Liver (tissue), 9 donors: ENCODE measurements around the gene ESRRB. TPM values are rescaled to one million over a fixed set of nuclear protein-coding genes. Genes with fewer than 3 reads are reported as not detected.

Experiments
- DNase-seq: peaks from one replicate; pipeline ENCODE4 v3.0.0-alpha.2; 2017; ENCODE audit warnings: low spot score
- H3K27ac ChIP-seq, 2 donors: one replicate each; pipeline ENCODE4 v1.7.0; 2013; ENCODE audit warnings: inconsistent platforms in 2 of 2, low read length in 2 of 2, control low read depth in 1 of 2, low read depth in 1 of 2, mild to moderate bottlenecking in 1 of 2
- H3K27me3 ChIP-seq, 4 donors: one replicate each; pipeline versions ENCODE4 v1.6.1 to v1.7.0; 2013; ENCODE audit warnings: low read length in 3 of 4, inconsistent platforms in 1 of 4, mild to moderate bottlenecking in 1 of 4, moderate library complexity in 1 of 4; ENCODE audit not compliant: control insufficient read depth in 4 of 4, insufficient read depth in 4 of 4
- H3K36me3 ChIP-seq, 4 donors: one replicate each; pipeline versions ENCODE4 v1.6.1 to v1.7.0; 2013; ENCODE audit warnings: low read length in 3 of 4, mild to moderate bottlenecking in 3 of 4, low read depth in 1 of 4, moderate library complexity in 1 of 4; ENCODE audit not compliant: control insufficient read depth in 4 of 4, insufficient read depth in 3 of 4
- H3K4me1 ChIP-seq, 4 donors: one replicate each; pipeline versions ENCODE4 v1.6.1 to v1.7.0; 2013; ENCODE audit warnings: low read length in 3 of 4, mild to moderate bottlenecking in 3 of 4, moderate library complexity in 1 of 4; ENCODE audit not compliant: control insufficient read depth in 4 of 4, insufficient read depth in 4 of 4
- H3K4me3 ChIP-seq, 3 donors: one replicate each; pipeline versions ENCODE4 v1.6.1 to v1.7.0; 2013; ENCODE audit warnings: low read length in 3 of 3, control low read depth in 1 of 3, low read depth in 1 of 3, mild to moderate bottlenecking in 1 of 3
- H3K9ac ChIP-seq, 2 donors: one replicate each; pipeline ENCODE4 v1.7.0; 2013; ENCODE audit warnings: low read length in 2 of 2, mild to moderate bottlenecking in 2 of 2, moderate library complexity in 2 of 2, control low read depth in 1 of 2, low read depth in 1 of 2
- H3K9me3 ChIP-seq, 4 donors: one replicate each; pipeline versions ENCODE4 v1.6.1 to v1.7.0; 2013; ENCODE audit warnings: low read length in 3 of 4; ENCODE audit not compliant: control insufficient read depth in 4 of 4
- EGR1 ChIP-seq, 2 donors: IDR thresholded peaks; 2 replicates each; pipeline ENCODE4 v1.6.1; 2016 to 2018; ENCODE audit warnings: antibody characterized with exemption in 2 of 2, low read depth in 2 of 2
- FOXA1 ChIP-seq: IDR thresholded peaks from 2 replicates; pipeline ENCODE4 v1.6.1; 2016; ENCODE audit warnings: antibody characterized with exemption
- FOXA2 ChIP-seq: IDR thresholded peaks from 2 replicates; pipeline ENCODE4 v1.6.1; 2016; ENCODE audit warnings: antibody characterized with exemption
- GABPA ChIP-seq, 2 donors: IDR thresholded peaks in 1 of 2; conservative IDR thresholded peaks in 1 of 2; 2 replicates each; pipeline ENCODE4 v1.6.1; 2016; ENCODE audit warnings: antibody characterized with exemption in 2 of 2, mild to moderate bottlenecking in 1 of 2, moderate library complexity in 1 of 2
- HNF4A ChIP-seq, 2 donors: conservative IDR thresholded peaks; 2 replicates each; pipeline ENCODE4 v1.6.1; 2016; ENCODE audit warnings: antibody characterized with exemption in 2 of 2, mild to moderate bottlenecking in 2 of 2
- HNF4G ChIP-seq: IDR thresholded peaks from 2 replicates; pipeline ENCODE4 v1.6.1; 2016; ENCODE audit warnings: antibody characterized with exemption
- JUND ChIP-seq, 2 donors: IDR thresholded peaks; 2 replicates each; pipeline ENCODE4 v1.6.1; 2016; ENCODE audit warnings: antibody characterized with exemption in 2 of 2
- NR2F2 ChIP-seq: IDR thresholded peaks from 2 replicates; pipeline ENCODE4 v1.6.1; 2016; ENCODE audit warnings: antibody characterized with exemption
- RAD21 ChIP-seq, 2 donors: IDR thresholded peaks; 2 replicates each; pipeline ENCODE4 v1.6.1; 2016; ENCODE audit warnings: antibody characterized with exemption in 2 of 2, mild to moderate bottlenecking in 2 of 2
- RXRA ChIP-seq, 2 donors: IDR thresholded peaks; 2 replicates each; pipeline ENCODE4 v1.6.1; 2017 to 2018; ENCODE audit warnings: antibody characterized with exemption in 2 of 2, mild to moderate bottlenecking in 1 of 2
- SP1 ChIP-seq: IDR thresholded peaks from 2 replicates; pipeline ENCODE4 v1.6.1; 2018; ENCODE audit warnings: antibody characterized with exemption, mild to moderate bottlenecking
- TAF1 ChIP-seq: conservative IDR thresholded peaks from 2 replicates; pipeline ENCODE4 v1.6.1; 2016; ENCODE audit warnings: antibody characterized with exemption, mild to moderate bottlenecking
- YY1 ChIP-seq: IDR thresholded peaks from 2 replicates; pipeline ENCODE4 v1.6.1; 2016; ENCODE audit warnings: antibody characterized with exemption, mild to moderate bottlenecking
- WGBS: extraction: QIAGEN DNeasy Blood & Tissue Kit; methylation state at CpG from one replicate; pipeline ENCODE4 v1.1.7; 2013; 5-methylcytosine and 5-hydroxymethylcytosine counted together
- polyA plus RNA-seq, 2 donors: library from polyadenylated mRNA; stranded (reverse) in 1 of 2; unstranded in 1 of 2; fragments of 200-250 nt in 1 of 2; fragments of >200 nt in 1 of 2; fragmentation: Nextera tagmentation in 1 of 2; extraction: Ambion mirVana in 1 of 2; gene quantifications; one replicate each; pipeline versions ENCODE4 v1.2.1 to v1.2.3, GENCODE V29; 2013 to 2015
- total RNA-seq, 2 donors: library from RNA; depleted of rRNA; stranded (reverse); fragments of >200 nt; gene quantifications; one replicate each; pipeline ENCODE4 v1.2.3, GENCODE V29; 2014
- TF ChIP-seq, protein P1 (sequence below): IDR thresholded peaks from 2 replicates; pipeline ENCODE4 v1.6.1; 2016; ENCODE audit warnings: antibody characterized with exemption
- TF ChIP-seq, protein P2 (sequence below): fragments of 150-350 bp; IDR thresholded peaks from 2 replicates; pipeline ENCODE4 v1.5.1; 2017; ENCODE audit warnings: improper control_type of control experiment, low read depth, low read length; ENCODE audit not compliant: missing input control
- TF ChIP-seq, protein P3 (sequence below): IDR thresholded peaks from 2 replicates; pipeline ENCODE4 v1.6.1; 2016; ENCODE audit warnings: antibody characterized with exemption, mild to moderate bottlenecking
- TF ChIP-seq, protein P4 (sequence below): IDR thresholded peaks from 2 replicates; pipeline ENCODE4 v1.6.1; 2016; ENCODE audit warnings: antibody characterized with exemption
- TF ChIP-seq, protein P5 (sequence below): IDR thresholded peaks from 2 replicates; pipeline ENCODE4 v1.6.1; 2016; ENCODE audit warnings: antibody characterized with exemption
- donor health status: healthy.
- donor health status: healthy.
- donor health status: healthy.
- donor health status: healthy.
- donor health status: healthy.

ESRRB gene
- total and polyA plus RNA-seq, 4 donors = 0.08 to 0.21 (median 0.11) TPM

DNA sequence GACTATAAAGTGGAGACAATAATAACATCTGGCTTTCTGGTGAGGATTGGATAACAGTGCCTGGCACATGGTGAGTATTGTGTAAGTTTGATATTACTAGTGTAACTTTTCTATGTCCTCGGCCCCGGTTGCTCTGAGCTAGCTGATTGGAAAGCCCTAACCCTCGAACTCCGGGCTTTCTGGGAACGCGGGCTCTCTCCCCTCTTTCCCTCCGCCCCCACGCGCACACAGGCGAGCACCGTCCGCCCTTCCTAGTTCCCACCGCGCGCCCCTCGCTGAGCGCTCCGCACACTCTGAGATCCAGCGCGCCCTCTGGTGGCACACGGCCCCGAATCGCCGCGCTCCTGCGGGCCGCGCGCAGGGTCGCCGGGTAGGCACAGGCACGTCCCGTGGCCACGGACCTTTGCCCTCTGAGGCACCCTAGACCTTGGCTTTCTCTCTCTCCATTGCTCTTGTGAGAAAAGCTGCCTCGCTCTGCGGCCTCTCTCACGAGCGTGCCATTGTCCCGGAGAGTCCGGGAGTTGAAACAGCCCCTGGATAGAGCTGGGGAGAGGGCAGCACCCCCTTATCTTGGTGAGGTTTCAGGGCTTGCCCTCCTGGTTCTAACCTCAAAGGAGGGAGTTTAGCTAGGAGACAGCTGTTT, 23.2 kb upstream of the ESRRB start:
- Histone ChIP-seq H3K27ac (no peak overlapping the region), H3K9ac (no peak overlapping the region), H3K4me3 (peak overlapping the region in 1 of 3 donors; percentile 30), H3K36me3 (no peaks in the 10 kb centered on the region), H3K4me1 (peaks cover 0 to 6% (median 3%) of the 10 kb centered on the region in 4 donors), H3K9me3 (no peaks in the 10 kb centered on the region), H3K27me3 (peaks cover 0 to 4% (median 1%) of the 10 kb centered on the region in 4 donors)
- TF ChIP-seq RAD21 (IDR thresholded peaks at IDR 0.05) (peak; percentile 69 to 85), JUND (IDR thresholded peaks at IDR 0.05) (no peak), RXRA (IDR thresholded peaks at IDR 0.05) (no peak)
- TF ChIP-seq, protein P1, sequence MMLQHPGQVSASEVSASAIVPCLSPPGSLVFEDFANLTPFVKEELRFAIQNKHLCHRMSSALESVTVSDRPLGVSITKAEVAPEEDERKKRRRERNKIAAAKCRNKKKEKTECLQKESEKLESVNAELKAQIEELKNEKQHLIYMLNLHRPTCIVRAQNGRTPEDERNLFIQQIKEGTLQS = no peak
- TF ChIP-seq, protein P2, sequence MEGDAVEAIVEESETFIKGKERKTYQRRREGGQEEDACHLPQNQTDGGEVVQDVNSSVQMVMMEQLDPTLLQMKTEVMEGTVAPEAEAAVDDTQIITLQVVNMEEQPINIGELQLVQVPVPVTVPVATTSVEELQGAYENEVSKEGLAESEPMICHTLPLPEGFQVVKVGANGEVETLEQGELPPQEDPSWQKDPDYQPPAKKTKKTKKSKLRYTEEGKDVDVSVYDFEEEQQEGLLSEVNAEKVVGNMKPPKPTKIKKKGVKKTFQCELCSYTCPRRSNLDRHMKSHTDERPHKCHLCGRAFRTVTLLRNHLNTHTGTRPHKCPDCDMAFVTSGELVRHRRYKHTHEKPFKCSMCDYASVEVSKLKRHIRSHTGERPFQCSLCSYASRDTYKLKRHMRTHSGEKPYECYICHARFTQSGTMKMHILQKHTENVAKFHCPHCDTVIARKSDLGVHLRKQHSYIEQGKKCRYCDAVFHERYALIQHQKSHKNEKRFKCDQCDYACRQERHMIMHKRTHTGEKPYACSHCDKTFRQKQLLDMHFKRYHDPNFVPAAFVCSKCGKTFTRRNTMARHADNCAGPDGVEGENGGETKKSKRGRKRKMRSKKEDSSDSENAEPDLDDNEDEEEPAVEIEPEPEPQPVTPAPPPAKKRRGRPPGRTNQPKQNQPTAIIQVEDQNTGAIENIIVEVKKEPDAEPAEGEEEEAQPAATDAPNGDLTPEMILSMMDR = peak; percentile 53
- DNase-seq = peak; percentile 78
- WGBS = 6% methylated on average over 40 of the region's 40 CpGs

DNA sequence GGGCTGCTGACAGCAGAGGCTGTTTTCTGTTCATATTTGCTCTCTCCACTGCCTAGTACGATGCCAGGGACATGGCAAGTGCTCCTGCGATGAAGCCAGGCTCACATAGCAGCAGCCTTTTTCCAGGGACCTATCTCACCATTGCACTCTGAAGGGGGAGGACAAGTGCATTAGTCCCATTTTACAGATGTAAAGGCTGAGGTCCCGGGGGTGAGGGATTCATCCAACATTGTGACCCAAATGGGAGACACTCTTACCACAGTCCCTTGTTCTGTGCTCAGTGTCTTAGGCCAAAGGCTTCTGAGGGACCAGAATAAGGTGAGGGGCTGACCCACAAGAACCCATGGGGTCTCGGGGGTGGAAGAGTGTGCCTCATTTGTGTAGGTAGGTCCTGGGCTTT, 21.6 kb upstream of the ESRRB start:
- TF ChIP-seq RXRA (IDR thresholded peaks at IDR 0.05) = no peak
- TF ChIP-seq, protein P3, sequence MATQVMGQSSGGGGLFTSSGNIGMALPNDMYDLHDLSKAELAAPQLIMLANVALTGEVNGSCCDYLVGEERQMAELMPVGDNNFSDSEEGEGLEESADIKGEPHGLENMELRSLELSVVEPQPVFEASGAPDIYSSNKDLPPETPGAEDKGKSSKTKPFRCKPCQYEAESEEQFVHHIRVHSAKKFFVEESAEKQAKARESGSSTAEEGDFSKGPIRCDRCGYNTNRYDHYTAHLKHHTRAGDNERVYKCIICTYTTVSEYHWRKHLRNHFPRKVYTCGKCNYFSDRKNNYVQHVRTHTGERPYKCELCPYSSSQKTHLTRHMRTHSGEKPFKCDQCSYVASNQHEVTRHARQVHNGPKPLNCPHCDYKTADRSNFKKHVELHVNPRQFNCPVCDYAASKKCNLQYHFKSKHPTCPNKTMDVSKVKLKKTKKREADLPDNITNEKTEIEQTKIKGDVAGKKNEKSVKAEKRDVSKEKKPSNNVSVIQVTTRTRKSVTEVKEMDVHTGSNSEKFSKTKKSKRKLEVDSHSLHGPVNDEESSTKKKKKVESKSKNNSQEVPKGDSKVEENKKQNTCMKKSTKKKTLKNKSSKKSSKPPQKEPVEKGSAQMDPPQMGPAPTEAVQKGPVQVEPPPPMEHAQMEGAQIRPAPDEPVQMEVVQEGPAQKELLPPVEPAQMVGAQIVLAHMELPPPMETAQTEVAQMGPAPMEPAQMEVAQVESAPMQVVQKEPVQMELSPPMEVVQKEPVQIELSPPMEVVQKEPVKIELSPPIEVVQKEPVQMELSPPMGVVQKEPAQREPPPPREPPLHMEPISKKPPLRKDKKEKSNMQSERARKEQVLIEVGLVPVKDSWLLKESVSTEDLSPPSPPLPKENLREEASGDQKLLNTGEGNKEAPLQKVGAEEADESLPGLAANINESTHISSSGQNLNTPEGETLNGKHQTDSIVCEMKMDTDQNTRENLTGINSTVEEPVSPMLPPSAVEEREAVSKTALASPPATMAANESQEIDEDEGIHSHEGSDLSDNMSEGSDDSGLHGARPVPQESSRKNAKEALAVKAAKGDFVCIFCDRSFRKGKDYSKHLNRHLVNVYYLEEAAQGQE = no peak
- TF ChIP-seq, protein P2 = no peak
- TF ChIP-seq TAF1 = no peak
- TF ChIP-seq, protein P4, sequence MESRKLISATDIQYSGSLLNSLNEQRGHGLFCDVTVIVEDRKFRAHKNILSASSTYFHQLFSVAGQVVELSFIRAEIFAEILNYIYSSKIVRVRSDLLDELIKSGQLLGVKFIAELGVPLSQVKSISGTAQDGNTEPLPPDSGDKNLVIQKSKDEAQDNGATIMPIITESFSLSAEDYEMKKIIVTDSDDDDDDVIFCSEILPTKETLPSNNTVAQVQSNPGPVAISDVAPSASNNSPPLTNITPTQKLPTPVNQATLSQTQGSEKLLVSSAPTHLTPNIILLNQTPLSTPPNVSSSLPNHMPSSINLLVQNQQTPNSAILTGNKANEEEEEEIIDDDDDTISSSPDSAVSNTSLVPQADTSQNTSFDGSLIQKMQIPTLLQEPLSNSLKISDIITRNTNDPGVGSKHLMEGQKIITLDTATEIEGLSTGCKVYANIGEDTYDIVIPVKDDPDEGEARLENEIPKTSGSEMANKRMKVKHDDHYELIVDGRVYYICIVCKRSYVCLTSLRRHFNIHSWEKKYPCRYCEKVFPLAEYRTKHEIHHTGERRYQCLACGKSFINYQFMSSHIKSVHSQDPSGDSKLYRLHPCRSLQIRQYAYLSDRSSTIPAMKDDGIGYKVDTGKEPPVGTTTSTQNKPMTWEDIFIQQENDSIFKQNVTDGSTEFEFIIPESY = no peak
- TF ChIP-seq RAD21 (IDR thresholded peaks at IDR 0.05) = no peak
- no peak for TF ChIP-seq NR2F2
- no peak for TF ChIP-seq JUND (IDR thresholded peaks at IDR 0.05)
- no peak for TF ChIP-seq EGR1 (IDR thresholded peaks at IDR 0.05; ENCODE audit: low read depth in 2 of 2)
- TF ChIP-seq HNF4G = no peak
- TF ChIP-seq, protein P1 = no peak
- TF ChIP-seq, protein P5, sequence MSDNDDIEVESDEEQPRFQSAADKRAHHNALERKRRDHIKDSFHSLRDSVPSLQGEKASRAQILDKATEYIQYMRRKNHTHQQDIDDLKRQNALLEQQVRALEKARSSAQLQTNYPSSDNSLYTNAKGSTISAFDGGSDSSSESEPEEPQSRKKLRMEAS = no peak
- TF ChIP-seq GABPA (IDR thresholded peaks at IDR 0.05 in 1 of 2, conservative IDR thresholded peaks at IDR 0.05 in 1 of 2) = no peak
- no peak for TF ChIP-seq SP1
- TF ChIP-seq HNF4A (conservative IDR thresholded peaks at IDR 0.05) = no peak
- no peak for TF ChIP-seq FOXA2
- TF ChIP-seq YY1 = no peak
- no peak for TF ChIP-seq FOXA1
- Histone ChIP-seq H3K9me3 (no peaks in the 10 kb centered on the region), H3K9ac (no peak overlapping the region), H3K36me3 (no peaks in the 10 kb centered on the region), H3K4me1 (peaks cover 0 to 6% (median 3%) of the 10 kb centered on the region in 4 donors), H3K27ac (no peak overlapping the region), H3K27me3 (peaks cover 0 to 4% (median 1%) of the 10 kb centered on the region in 4 donors), H3K4me3 (no peak overlapping the region)
- no peak for DNase-seq
- WGBS = 96% methylated on average over 4 of the region's 4 CpGs
